ENCODE measurements around the gene CLDN1.

GRCh38 chr3:190272747-190273146, 49.5 kb downstream of the CLDN1 start:
- TF ChIP-seq CTCF (conservative IDR thresholded peaks at IDR 0.05) = no peak
- TF ChIP-seq EZH2 (IDR thresholded peaks at IDR 0.05; ENCODE audit: low read depth) = no peak
